ENCODE results near the gene UPP2. TPM values are rescaled to one million over a fixed set of nuclear protein-coding genes. Genes with fewer than 3 reads are reported as not detected.

Gene UPP2
- total RNA-seq (1 to 10 TPM in 1 of 2 donors, under 1 TPM in 1; 0.51 to 1.2 TPM), polyA plus RNA-seq (1 to 10 TPM; 1.5 to 9.0 TPM)

GRCh38 chr2:158101384-158101926, at the start of gene UPP2:
TSS of gene UPP2 (plus strand) at chr2:158101876. CDS start at chr2:158102064, 188 bp downstream.
- Histone ChIP-seq H3K9me3 (ENCODE audit: control insufficient read depth in 4 of 4, low read length in 3 of 4) (no peaks in the 10 kb centered on the region), H3K4me3 (ENCODE audit: low read depth in 1 of 3, low read length in 3 of 3) (no peak within 1 kb of the TSS), H3K27ac (ENCODE audit: low read depth in 1 of 2, low read length in 2 of 2) (peak within 1 kb of the TSS; percentile 14 to 67), H3K36me3 (ENCODE audit: control insufficient read depth in 4 of 4, insufficient read depth in 3 of 4, low read depth in 1 of 4, low read length in 3 of 4) (no peaks in the 10 kb centered on the region), H3K4me1 (ENCODE audit: control insufficient read depth in 4 of 4, insufficient read depth in 4 of 4, low read length in 3 of 4) (peaks cover 0 to 27% (median 12%) of the 10 kb centered on the region in 4 donors), H3K27me3 (ENCODE audit: control insufficient read depth in 4 of 4, insufficient read depth in 4 of 4, low read length in 3 of 4) (no peaks in the 10 kb centered on the region), H3K9ac (ENCODE audit: low read depth in 1 of 2, low read length in 2 of 2) (peak within 1 kb of the TSS in 1 of 2 donors; percentile 47)
- peak in 1 of 2 donors; percentile 36 for TF ChIP-seq RAD21 (IDR thresholded peaks at IDR 0.05)
- TF ChIP-seq, protein P1, sequence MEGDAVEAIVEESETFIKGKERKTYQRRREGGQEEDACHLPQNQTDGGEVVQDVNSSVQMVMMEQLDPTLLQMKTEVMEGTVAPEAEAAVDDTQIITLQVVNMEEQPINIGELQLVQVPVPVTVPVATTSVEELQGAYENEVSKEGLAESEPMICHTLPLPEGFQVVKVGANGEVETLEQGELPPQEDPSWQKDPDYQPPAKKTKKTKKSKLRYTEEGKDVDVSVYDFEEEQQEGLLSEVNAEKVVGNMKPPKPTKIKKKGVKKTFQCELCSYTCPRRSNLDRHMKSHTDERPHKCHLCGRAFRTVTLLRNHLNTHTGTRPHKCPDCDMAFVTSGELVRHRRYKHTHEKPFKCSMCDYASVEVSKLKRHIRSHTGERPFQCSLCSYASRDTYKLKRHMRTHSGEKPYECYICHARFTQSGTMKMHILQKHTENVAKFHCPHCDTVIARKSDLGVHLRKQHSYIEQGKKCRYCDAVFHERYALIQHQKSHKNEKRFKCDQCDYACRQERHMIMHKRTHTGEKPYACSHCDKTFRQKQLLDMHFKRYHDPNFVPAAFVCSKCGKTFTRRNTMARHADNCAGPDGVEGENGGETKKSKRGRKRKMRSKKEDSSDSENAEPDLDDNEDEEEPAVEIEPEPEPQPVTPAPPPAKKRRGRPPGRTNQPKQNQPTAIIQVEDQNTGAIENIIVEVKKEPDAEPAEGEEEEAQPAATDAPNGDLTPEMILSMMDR (IDR thresholded peaks at IDR 0.05; ENCODE audit: low read depth, low read length, missing input control), result no peak
- TF ChIP-seq, protein P2, sequence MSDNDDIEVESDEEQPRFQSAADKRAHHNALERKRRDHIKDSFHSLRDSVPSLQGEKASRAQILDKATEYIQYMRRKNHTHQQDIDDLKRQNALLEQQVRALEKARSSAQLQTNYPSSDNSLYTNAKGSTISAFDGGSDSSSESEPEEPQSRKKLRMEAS (IDR thresholded peaks at IDR 0.05), result no peak
- peak; percentile 84 to 93 for TF ChIP-seq HNF4A (conservative IDR thresholded peaks at IDR 0.05)
- TF ChIP-seq RXRA (IDR thresholded peaks at IDR 0.05), result peak; percentile 56 to 74
- TF ChIP-seq, protein P3, sequence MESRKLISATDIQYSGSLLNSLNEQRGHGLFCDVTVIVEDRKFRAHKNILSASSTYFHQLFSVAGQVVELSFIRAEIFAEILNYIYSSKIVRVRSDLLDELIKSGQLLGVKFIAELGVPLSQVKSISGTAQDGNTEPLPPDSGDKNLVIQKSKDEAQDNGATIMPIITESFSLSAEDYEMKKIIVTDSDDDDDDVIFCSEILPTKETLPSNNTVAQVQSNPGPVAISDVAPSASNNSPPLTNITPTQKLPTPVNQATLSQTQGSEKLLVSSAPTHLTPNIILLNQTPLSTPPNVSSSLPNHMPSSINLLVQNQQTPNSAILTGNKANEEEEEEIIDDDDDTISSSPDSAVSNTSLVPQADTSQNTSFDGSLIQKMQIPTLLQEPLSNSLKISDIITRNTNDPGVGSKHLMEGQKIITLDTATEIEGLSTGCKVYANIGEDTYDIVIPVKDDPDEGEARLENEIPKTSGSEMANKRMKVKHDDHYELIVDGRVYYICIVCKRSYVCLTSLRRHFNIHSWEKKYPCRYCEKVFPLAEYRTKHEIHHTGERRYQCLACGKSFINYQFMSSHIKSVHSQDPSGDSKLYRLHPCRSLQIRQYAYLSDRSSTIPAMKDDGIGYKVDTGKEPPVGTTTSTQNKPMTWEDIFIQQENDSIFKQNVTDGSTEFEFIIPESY (IDR thresholded peaks at IDR 0.05), result no peak
- no peak for TF ChIP-seq NR2F2 (IDR thresholded peaks at IDR 0.05)
- no peak for TF ChIP-seq FOXA1 (IDR thresholded peaks at IDR 0.05)
- TF ChIP-seq JUND (IDR thresholded peaks at IDR 0.05), result peak in 1 of 2 donors; percentile 60
- TF ChIP-seq HNF4G (IDR thresholded peaks at IDR 0.05), result peak; percentile 55
- peak; percentile 35 for TF ChIP-seq TAF1 (conservative IDR thresholded peaks at IDR 0.05)
- peak; percentile 29 for TF ChIP-seq FOXA2 (IDR thresholded peaks at IDR 0.05)
- TF ChIP-seq YY1 (IDR thresholded peaks at IDR 0.05), result peak; percentile 30
- TF ChIP-seq SP1 (IDR thresholded peaks at IDR 0.05), result peak; percentile 87
- no peak for TF ChIP-seq REST (IDR thresholded peaks at IDR 0.05)
- no peak for DNase-seq (ENCODE audit: low spot score)
- WGBS, result 33% methylated on average over 3 of the region's 3 CpGs

- H3K9ac ChIP-seq (ENCODE audit: low read depth in 1 of 2, low read length in 2 of 2), result no peak overlapping the region
- no peak for TF ChIP-seq SP1 (IDR thresholded peaks at IDR 0.05)
- TF ChIP-seq, protein P2 (IDR thresholded peaks at IDR 0.05), result no peak
- no peak overlapping the region for H3K27ac ChIP-seq (ENCODE audit: low read depth in 1 of 2, low read length in 2 of 2)
- H3K36me3 ChIP-seq (ENCODE audit: control insufficient read depth in 4 of 4, insufficient read depth in 3 of 4, low read depth in 1 of 4, low read length in 3 of 4), result no peaks in the 10 kb centered on the region
- WGBS, result 95% methylated on average over 2 of the region's 2 CpGs
- peaks cover 0 to 11% (median 10%) of the 10 kb centered on the region in 4 donors for H3K4me1 ChIP-seq (ENCODE audit: control insufficient read depth in 4 of 4, insufficient read depth in 4 of 4, low read length in 3 of 4)
- no peak for DNase-seq (ENCODE audit: low spot score)
- H3K4me3 ChIP-seq (ENCODE audit: low read depth in 1 of 3, low read length in 3 of 3), result no peak overlapping the region
- no peaks in the 10 kb centered on the region for H3K27me3 ChIP-seq (ENCODE audit: control insufficient read depth in 4 of 4, insufficient read depth in 4 of 4, low read length in 3 of 4)
- no peaks in the 10 kb centered on the region for H3K9me3 ChIP-seq (ENCODE audit: control insufficient read depth in 4 of 4, low read length in 3 of 4)
Measured at GRCh38 chr2:158052761-158053160, 48.9 kb upstream of the UPP2 start.
